SK-N-SH treated with all-trans-retinoic acid at 6 μM for 48 hours (cell line): Measurements from ENCODE around the gene TNS3.

Experiments
- BACH2 ChIP-seq: fragments of 250-450 bp; sonication (Bioruptor Pico); IDR thresholded peaks from 2 replicates; pipeline ENCODE4 v1.9.0; 2021; ENCODE audit warnings: mild to moderate bottlenecking, borderline replicate concordance
- CSDC2 ChIP-seq: fragments of 250-450 bp; sonication (Bioruptor Pico); IDR thresholded peaks from 2 replicates; pipeline ENCODE4 v1.5.0; 2020; ENCODE audit warnings: mild to moderate bottlenecking, moderate library complexity
- ESRRG ChIP-seq: fragments of 250-450 bp; sonication (Bioruptor Pico); IDR thresholded peaks from 2 replicates; pipeline ENCODE4 v1.6.1; 2021; ENCODE audit warnings: mild to moderate bottlenecking
- OSR1 ChIP-seq: fragments of 250-450 bp; sonication (Bioruptor Pico); IDR thresholded peaks from 2 replicates; pipeline ENCODE4 v1.8.0; 2022; ENCODE audit warnings: moderate library complexity, mild to moderate bottlenecking, inconsistent platforms
- PPARA ChIP-seq: fragments of 250-450 bp; sonication (Bioruptor Pico); IDR thresholded peaks from 2 replicates; pipeline ENCODE4 v1.5.0; 2020; ENCODE audit warnings: mild to moderate bottlenecking, borderline replicate concordance
- SNAI2 ChIP-seq: fragments of 250-450 bp; sonication (Bioruptor Pico); IDR thresholded peaks from 2 replicates; pipeline ENCODE4 v1.5.0; 2020; ENCODE audit warnings: mild to moderate bottlenecking, moderate library complexity
- ZFP3 ChIP-seq: fragments of 250-450 bp; sonication (Bioruptor Pico); IDR thresholded peaks from 2 replicates; pipeline ENCODE4 v1.5.0; 2020; ENCODE audit warnings: mild to moderate bottlenecking, moderate library complexity
- ZFP30 ChIP-seq: fragments of 450-650 bp; formaldehyde crosslinking; IDR thresholded peaks from 2 replicates; pipeline ENCODE4 v1.5.0; 2022; ENCODE audit warnings: mild to moderate bottlenecking, moderate library complexity
- ZNF565 ChIP-seq: fragments of 450-650 bp; formaldehyde crosslinking; conservative IDR thresholded peaks from 2 replicates; pipeline ENCODE4 v1.5.0; 2020; ENCODE audit warnings: low read depth, mild to moderate bottlenecking, moderate library complexity
- TF ChIP-seq, protein P1 (sequence below): fragments of 250-450 bp; sonication (Bioruptor Pico); IDR thresholded peaks from 2 replicates; pipeline ENCODE4 v1.5.0; 2020; ENCODE audit warnings: mild to moderate bottlenecking, moderate library complexity
- TF ChIP-seq, protein P2 (sequence below): fragments of 250-450 bp; sonication (Bioruptor Pico); IDR thresholded peaks from 2 replicates; pipeline ENCODE4 v1.8.0; 2020; ENCODE audit warnings: mild to moderate bottlenecking, moderate library complexity, borderline replicate concordance
- TF ChIP-seq, protein P3 (sequence below): fragments of 250-450 bp; sonication (Bioruptor Pico); IDR thresholded peaks from 2 replicates; pipeline ENCODE4 v1.5.1; 2020; ENCODE audit warnings: low read depth, mild to moderate bottlenecking, moderate library complexity
- TF ChIP-seq, protein P4 (sequence below): fragments of 250-450 bp; sonication (Bioruptor Pico); IDR thresholded peaks from 2 replicates; pipeline ENCODE4 v1.8.0; 2021; ENCODE audit warnings: low read depth, mild to moderate bottlenecking, moderate library complexity, borderline replicate concordance

DNA sequence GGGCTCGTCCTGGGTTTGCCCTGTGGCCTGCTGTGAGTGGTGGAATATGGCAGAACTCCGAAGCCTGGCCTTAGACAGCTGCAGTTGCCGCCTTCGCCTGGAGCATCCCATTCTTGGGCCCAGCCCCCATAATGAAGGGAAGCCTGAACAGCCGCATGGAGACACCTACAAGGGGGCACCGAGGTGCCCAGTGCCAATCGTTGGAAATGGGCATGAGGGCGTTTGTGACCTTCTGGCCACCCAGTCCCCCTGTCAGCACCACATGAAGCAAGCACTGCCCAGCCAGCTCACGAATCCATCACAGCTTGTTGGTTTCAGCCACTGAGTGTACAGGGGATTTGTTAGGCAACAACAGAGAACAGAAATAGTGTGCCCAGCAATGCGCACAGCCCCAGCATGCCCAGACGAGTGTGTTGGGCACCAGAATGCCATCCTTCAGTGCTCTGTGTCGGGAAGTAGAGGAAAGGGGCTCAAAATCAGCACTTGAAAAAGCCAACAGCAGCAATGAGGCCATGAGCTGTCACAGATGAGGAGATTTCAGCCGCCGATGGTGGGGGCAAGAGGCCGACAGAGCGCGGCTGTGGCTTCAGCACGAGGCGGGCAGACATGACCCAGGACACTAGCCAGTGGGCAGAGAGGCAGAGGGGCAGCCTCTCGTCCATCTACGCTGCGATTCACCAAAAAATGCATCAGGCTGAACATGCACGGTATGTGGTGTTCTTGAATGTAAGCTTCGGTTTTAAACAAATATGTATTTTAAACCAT is 91.2 kb downstream of the TNS3 start:
- TF ChIP-seq, protein P1, sequence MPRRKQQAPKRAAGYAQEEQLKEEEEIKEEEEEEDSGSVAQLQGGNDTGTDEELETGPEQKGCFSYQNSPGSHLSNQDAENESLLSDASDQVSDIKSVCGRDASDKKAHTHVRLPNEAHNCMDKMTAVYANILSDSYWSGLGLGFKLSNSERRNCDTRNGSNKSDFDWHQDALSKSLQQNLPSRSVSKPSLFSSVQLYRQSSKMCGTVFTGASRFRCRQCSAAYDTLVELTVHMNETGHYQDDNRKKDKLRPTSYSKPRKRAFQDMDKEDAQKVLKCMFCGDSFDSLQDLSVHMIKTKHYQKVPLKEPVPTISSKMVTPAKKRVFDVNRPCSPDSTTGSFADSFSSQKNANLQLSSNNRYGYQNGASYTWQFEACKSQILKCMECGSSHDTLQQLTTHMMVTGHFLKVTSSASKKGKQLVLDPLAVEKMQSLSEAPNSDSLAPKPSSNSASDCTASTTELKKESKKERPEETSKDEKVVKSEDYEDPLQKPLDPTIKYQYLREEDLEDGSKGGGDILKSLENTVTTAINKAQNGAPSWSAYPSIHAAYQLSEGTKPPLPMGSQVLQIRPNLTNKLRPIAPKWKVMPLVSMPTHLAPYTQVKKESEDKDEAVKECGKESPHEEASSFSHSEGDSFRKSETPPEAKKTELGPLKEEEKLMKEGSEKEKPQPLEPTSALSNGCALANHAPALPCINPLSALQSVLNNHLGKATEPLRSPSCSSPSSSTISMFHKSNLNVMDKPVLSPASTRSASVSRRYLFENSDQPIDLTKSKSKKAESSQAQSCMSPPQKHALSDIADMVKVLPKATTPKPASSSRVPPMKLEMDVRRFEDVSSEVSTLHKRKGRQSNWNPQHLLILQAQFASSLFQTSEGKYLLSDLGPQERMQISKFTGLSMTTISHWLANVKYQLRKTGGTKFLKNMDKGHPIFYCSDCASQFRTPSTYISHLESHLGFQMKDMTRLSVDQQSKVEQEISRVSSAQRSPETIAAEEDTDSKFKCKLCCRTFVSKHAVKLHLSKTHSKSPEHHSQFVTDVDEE (CRISPR knock-in tag), result no peak
- TF ChIP-seq CSDC2, result no peak
- no peak for TF ChIP-seq ZFP30 (CRISPR knock-in tag)
- no peak for TF ChIP-seq ZFP3 (CRISPR knock-in tag)
- TF ChIP-seq, protein P2, sequence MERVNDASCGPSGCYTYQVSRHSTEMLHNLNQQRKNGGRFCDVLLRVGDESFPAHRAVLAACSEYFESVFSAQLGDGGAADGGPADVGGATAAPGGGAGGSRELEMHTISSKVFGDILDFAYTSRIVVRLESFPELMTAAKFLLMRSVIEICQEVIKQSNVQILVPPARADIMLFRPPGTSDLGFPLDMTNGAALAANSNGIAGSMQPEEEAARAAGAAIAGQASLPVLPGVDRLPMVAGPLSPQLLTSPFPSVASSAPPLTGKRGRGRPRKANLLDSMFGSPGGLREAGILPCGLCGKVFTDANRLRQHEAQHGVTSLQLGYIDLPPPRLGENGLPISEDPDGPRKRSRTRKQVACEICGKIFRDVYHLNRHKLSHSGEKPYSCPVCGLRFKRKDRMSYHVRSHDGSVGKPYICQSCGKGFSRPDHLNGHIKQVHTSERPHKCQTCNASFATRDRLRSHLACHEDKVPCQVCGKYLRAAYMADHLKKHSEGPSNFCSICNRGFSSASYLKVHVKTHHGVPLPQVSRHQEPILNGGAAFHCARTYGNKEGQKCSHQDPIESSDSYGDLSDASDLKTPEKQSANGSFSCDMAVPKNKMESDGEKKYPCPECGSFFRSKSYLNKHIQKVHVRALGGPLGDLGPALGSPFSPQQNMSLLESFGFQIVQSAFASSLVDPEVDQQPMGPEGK, result no peak
- TF ChIP-seq ZNF565 (CRISPR knock-in tag), result no peak
- TF ChIP-seq, protein P3, sequence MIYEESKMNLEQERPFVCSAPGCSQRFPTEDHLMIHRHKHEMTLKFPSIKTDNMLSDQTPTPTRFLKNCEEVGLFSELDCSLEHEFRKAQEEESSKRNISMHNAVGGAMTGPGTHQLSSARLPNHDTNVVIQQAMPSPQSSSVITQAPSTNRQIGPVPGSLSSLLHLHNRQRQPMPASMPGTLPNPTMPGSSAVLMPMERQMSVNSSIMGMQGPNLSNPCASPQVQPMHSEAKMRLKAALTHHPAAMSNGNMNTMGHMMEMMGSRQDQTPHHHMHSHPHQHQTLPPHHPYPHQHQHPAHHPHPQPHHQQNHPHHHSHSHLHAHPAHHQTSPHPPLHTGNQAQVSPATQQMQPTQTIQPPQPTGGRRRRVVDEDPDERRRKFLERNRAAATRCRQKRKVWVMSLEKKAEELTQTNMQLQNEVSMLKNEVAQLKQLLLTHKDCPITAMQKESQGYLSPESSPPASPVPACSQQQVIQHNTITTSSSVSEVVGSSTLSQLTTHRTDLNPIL (CRISPR knock-in tag), result no peak
- no peak for TF ChIP-seq BACH2 (CRISPR knock-in tag)
- no peak for TF ChIP-seq PPARA
- TF ChIP-seq SNAI2 (CRISPR knock-in tag), result no peak
- TF ChIP-seq OSR1 (CRISPR knock-in tag), result no peak
- no peak for TF ChIP-seq ESRRG (CRISPR knock-in tag)
- TF ChIP-seq, protein P4, sequence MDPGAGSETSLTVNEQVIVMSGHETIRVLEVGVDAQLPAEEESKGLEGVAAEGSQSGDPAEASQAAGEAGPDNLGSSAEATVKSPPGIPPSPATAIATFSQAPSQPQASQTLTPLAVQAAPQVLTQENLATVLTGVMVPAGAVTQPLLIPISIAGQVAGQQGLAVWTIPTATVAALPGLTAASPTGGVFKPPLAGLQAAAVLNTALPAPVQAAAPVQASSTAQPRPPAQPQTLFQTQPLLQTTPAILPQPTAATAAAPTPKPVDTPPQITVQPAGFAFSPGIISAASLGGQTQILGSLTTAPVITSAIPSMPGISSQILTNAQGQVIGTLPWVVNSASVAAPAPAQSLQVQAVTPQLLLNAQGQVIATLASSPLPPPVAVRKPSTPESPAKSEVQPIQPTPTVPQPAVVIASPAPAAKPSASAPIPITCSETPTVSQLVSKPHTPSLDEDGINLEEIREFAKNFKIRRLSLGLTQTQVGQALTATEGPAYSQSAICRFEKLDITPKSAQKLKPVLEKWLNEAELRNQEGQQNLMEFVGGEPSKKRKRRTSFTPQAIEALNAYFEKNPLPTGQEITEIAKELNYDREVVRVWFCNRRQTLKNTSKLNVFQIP (CRISPR knock-in tag), result no peak
